Activated T-cell treated with anti-CD3 and anti-CD28 coated beads, Interleukin-2, amount 50 U/mL, for 24 hours (primary cell): Measurements from ENCODE around the gene GGACT.

Source experiments
- DNase-seq: peaks from one replicate; pipeline ENCODE4 v3.0.0-alpha.2; 2020
- H3K27ac Mint-ChIP-seq: 2 replicates; pipeline ENCODE4 v1.8.0; 2020; ENCODE audit warnings: mild to moderate bottlenecking, mixed read lengths
- H3K27me3 Mint-ChIP-seq: 2 replicates; pipeline ENCODE4 v1.8.0; 2020; ENCODE audit warnings: mixed read lengths
- H3K36me3 Mint-ChIP-seq: 2 replicates; pipeline ENCODE4 v1.8.0; 2020; ENCODE audit warnings: low read depth, mixed read lengths
- H3K4me1 Mint-ChIP-seq: 2 replicates; pipeline ENCODE4 v1.8.0; 2020; ENCODE audit warnings: low read depth, mixed read lengths
- H3K4me3 Mint-ChIP-seq: 2 replicates; pipeline ENCODE4 v1.8.0; 2020; ENCODE audit warnings: mild to moderate bottlenecking, moderate library complexity, mixed read lengths
- H3K9me3 Mint-ChIP-seq: 2 replicates; pipeline ENCODE4 v1.8.0; 2020; ENCODE audit warnings: mixed read lengths

The GGACT gene

DNA sequence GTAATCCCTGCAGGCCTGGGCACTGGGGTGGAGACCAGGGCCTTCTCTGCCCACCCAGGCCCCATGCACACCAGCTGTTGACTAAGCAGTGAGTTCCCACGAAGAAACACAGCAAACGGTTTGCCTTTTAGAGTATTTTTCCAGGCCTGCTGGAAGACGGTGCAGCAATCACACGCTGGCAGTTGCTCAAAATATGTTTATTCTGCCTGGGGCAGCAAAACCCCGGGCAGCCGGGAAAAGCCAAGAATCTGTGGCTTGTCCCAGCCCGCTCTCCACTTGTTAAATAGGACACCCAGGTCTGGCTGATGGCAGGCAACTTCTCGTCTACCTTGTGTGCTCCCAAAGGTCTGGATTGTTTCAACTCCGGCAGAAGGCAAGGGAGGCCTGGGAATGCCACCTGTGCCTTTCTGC is 40.8 kb downstream of the GGACT start:
- Mint-ChIP-seq H3K36me3 (no peaks in the 10 kb centered on the region), H3K27ac (no peak overlapping the region), H3K4me3 (no peak overlapping the region), H3K9me3 (no peaks in the 10 kb centered on the region), H3K4me1 (peaks cover 2% of the 10 kb centered on the region), H3K27me3 (no peaks in the 10 kb centered on the region)
- DNase-seq: no peak

DNA sequence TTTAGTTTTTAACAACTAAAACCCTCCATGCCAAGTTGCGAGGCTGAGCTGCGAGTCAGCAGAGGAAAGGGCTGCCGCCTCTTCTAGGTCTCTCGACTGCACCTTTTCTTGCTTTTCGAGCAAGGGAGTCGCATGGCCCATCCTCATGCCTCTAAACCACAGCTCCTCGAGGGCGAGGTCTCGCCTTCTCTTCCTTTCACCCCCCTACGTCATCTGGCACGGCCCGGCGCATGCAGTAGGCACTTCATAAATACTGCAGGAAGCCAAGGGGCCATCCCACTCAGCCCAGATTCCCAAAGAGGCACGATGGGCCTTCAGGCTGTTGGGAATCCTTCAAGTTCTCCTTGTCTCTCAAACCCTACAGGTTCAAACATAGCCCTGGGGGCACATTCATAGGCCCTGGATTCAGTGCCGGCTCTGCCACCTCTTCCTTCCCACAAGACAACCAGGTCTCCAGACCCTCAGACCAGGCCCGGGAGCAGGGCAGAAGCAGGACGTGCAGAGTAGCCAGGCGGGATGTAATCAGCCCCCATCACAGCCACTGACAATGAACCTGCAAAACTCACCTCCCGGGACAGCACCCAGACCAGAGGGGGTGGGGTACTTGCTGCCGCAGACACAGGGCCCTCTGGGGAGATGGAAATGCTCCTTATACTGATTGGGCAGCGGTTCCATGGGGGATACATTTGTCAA is 41.7 kb downstream of the GGACT start:
- Mint-ChIP-seq H3K4me3 (no peak overlapping the region), H3K36me3 (no peaks in the 10 kb centered on the region), H3K9me3 (no peaks in the 10 kb centered on the region), H3K27me3 (no peaks in the 10 kb centered on the region), H3K27ac (no peak overlapping the region), H3K4me1 (peaks cover 6% of the 10 kb centered on the region)
- no peak for DNase-seq

DNA sequence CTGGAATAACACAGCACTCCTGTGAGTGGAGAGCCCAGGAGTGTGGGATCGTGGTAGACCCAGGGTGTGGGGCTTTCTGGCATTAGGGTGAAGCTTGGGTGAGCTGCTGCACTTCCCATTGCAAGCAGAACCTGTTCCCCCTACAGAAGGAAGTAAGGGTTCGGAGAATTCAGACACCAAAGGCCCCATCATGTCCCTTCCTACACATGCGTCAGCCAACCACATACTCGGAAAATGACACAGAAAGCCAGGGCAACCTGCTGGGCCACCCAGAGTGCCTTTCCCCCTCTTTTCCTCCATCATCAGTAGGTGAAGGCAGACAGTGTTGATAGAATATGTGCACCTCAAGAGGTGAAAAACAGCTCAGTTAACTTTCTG is 42.9 kb downstream of the GGACT start:
- Mint-ChIP-seq H3K9me3 (no peaks in the 10 kb centered on the region), H3K27me3 (no peaks in the 10 kb centered on the region), H3K4me3 (no peak overlapping the region), H3K27ac (no peak overlapping the region), H3K4me1 (peaks cover 6% of the 10 kb centered on the region), H3K36me3 (no peaks in the 10 kb centered on the region)
- no peak for DNase-seq

DNA sequence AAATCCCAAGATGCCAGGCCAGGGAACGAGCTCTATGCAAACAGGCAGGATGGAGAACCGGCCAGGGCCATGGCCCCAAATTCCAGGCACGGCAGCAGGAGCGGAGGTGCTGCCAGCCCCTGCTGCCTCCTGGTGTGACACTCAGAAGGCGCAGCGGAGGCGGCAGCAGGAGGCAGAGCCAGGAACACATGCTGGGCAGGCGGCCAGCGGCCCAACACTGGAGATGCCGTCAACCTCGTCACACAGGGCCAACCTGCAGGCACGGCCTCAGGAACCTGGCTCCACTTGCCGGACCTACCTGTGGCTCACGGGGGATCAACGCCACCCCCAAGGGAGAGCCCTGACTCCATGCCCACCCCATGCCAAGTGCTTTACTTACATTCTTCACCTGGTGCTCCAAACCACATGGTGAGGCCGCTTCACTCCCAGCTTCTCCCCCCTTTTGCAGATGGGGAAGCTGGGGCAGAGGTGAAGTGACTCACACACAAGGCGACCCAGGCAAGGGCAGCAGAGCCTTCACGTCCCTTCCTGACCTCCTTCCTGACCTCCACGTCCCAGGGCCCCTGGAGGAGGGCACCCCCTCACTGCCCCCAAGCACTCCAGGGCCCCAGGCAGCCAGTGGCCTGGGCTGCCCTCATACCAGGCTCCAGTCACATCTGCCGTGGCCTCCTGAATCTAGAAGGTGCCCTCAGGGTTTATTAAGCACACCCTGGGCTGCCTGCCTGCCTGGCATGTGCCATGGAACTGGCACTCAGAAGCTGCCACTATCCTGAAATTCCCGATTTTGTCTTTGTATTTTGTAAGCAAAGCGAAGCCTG is 43.5 kb downstream of the GGACT start:
- DNase-seq: no peak
- Mint-ChIP-seq H3K4me3 (no peak overlapping the region), H3K36me3 (no peaks in the 10 kb centered on the region), H3K27me3 (no peaks in the 10 kb centered on the region), H3K9me3 (no peaks in the 10 kb centered on the region), H3K27ac (no peak overlapping the region), H3K4me1 (peaks cover 6% of the 10 kb centered on the region)

DNA sequence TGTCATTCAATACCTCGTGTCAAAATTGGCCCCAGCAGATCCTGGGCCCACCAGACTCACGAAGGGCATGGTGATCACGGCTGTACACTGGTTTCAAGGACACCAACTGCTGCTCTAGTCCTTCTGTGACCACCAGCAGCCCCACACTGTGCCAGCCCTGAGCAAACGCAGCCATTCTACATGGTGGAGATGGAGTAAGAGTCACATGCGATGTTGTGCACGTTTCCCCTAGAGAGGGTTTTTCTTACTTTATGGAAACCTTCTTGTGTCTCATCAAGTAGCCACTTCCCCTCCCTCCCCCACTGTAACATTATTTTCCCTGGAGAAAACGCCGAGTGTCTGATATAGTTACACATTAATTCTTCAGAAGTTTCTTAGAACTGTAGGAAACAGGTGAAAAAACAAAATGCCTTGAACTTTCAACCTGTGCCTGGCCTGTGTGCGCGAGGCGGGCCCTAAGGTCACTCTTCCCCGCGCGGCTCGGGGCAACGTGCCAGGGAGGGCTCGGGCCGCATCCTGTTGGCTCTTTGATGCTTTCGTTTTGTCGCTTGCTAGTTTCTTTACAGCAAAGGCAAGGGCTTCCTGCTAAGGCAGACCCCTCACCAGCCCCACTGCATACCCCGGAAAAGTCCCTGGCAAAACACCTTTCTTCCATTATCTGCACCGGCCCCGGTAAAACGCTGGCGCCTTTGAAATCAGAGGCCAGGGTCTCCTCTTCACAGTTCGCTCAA is 44.6 kb downstream of the GGACT start:
- Mint-ChIP-seq H3K9me3 (no peaks in the 10 kb centered on the region), H3K27me3 (no peaks in the 10 kb centered on the region), H3K4me3 (no peak overlapping the region), H3K4me1 (peaks cover 10% of the 10 kb centered on the region), H3K27ac (no peak overlapping the region), H3K36me3 (no peaks in the 10 kb centered on the region)
- no peak for DNase-seq

DNA sequence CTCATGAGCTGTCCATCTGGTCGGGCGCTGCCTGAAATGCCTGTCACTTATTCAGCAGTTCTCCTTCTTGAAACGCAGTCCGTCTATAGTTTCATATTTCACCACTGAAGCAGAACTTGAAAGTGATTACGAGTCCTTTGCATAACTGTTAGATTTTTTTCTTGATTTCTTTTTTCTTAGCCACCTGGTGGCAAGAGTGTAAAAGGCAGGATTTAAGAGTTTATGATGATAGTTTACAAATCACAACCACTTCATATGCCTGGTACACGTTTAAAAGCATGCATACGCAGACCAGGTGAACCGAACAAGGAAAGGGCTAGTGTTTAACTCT is 45.8 kb downstream of the GGACT start:
- Mint-ChIP-seq H3K4me3 (no peak overlapping the region), H3K36me3 (no peaks in the 10 kb centered on the region), H3K27ac (no peak overlapping the region), H3K9me3 (no peaks in the 10 kb centered on the region), H3K4me1 (peaks cover 23% of the 10 kb centered on the region), H3K27me3 (no peaks in the 10 kb centered on the region)
- no peak for DNase-seq

DNA sequence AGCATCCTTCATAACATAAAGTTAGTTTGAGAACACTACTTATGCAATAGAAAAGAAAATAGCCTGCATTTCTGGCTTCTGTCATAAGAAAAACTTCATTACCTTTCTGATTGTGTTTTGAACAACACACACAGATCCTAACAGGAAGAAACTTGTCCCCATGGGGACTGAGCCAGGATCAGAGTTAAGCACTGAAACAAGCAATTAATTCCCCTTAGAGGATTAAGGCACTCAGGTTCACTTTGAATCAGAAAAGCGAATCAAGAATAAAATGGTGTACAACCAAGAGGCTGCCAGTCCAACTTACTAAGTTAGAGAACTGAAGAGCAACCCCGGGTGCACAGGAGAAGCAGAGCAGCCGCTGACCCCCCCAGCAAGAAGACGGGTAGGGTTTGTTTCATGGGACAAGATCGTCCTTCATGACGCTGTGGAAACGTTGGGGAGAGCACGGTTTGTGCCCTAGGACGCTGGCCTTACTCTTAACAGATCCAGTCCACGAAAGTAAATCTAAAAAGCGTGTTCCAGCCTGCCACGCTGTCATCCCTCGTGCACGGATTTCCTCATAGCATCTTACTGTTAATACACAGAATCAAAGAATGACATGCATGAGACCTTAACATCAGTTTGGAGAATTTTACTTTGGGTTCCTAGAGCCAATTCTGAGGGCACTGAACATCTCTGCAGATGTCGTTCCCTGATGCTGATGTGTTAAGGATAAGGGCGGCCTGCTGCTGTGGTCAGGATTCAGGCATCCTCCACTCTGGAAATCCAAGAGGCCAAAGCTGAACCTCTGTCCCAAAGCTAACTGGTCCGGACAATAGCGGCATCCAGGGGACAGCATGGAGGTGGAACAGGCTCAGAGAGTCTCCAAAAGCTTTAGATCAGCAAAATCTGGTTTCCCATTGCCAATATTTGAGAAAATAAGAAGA is 46.4 kb downstream of the GGACT start:
- Mint-ChIP-seq H3K9me3 (no peaks in the 10 kb centered on the region), H3K27ac (no peak overlapping the region), H3K36me3 (no peaks in the 10 kb centered on the region), H3K4me1 (peaks cover 29% of the 10 kb centered on the region), H3K27me3 (no peaks in the 10 kb centered on the region), H3K4me3 (no peak overlapping the region)
- DNase-seq: no peak

DNA sequence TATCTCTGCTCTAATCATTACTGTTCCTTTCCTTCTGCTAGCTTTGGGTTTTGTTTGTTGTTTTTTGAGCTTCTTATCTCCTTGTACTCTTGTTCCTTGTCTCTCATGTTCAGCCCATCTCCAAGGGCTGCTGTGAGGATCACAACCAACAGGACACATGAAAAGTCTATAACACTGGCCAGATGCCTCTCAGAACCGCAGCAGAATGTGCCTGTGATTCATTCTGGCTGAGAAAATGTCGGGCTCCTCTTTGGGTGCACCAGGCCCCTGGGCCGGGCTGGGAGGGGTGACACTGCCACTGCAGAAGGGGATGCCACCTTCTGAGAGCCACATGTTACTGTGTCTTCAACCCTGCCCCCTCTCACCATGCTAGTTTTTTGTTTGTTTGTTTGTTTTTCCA is 48.0 kb downstream of the GGACT start:
- H3K27ac Mint-ChIP-seq: no peak overlapping the region
- H3K4me3 Mint-ChIP-seq: no peak overlapping the region
- no peaks in the 10 kb centered on the region for H3K36me3 Mint-ChIP-seq
- H3K9me3 Mint-ChIP-seq: no peaks in the 10 kb centered on the region
- H3K27me3 Mint-ChIP-seq: no peaks in the 10 kb centered on the region
- H3K4me1 Mint-ChIP-seq: peaks cover 32% of the 10 kb centered on the region
- DNase-seq: no peak

DNA sequence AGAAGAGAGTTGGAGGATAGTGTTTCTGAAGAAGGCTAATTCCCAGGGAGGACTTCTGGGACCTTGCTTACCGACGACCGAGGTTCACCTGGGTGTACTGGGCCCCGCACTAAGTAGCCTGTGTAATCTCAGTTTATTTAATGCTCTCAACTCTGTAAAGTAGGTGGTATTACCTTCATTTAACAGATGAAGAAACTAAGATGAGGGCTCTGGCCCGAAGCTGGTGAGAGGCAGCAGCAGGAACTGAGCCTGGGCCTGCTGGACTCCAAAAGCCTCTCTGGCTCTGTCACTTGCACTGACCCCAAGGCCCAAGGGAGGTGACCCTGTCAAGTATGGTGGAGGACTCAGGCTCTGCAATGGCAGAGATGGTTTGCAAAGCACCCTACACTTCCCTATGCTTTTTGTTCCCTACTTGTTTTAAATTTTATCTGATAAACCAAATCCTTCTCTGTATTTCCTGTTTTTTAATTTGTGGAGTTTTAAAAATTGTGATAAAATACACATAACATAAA is 50.6 kb downstream of the GGACT start:
- Mint-ChIP-seq H3K27me3 (no peaks in the 10 kb centered on the region), H3K4me3 (no peak overlapping the region), H3K27ac (no peak overlapping the region), H3K36me3 (no peaks in the 10 kb centered on the region), H3K9me3 (no peaks in the 10 kb centered on the region), H3K4me1 (peaks cover 32% of the 10 kb centered on the region)
- no peak for DNase-seq

DNA sequence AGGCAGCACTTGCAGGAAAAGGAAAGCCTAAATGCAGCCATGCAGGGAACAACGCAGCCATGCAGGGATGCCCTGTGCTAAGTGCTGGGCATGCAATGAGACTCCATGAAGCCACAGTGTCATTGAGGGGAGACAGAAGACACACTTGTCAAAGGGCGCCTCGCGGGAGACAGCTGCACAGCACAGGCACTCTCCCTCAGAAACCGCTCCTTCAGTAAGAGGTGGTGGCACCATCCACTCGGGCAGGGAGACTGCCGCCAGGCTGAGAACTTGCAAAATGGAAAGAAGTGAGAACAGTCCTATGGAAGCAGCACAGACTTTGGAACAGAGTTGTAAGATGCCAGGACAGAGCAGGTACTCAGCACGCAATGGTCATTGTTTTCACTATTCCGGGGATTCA is 51.1 kb downstream of the GGACT start:
- DNase-seq: no peak
- H3K4me3 Mint-ChIP-seq: no peak overlapping the region
- H3K9me3 Mint-ChIP-seq: no peaks in the 10 kb centered on the region
- H3K4me1 Mint-ChIP-seq: peaks cover 28% of the 10 kb centered on the region
- no peaks in the 10 kb centered on the region for H3K27me3 Mint-ChIP-seq
- H3K27ac Mint-ChIP-seq: no peak overlapping the region
- H3K36me3 Mint-ChIP-seq: no peaks in the 10 kb centered on the region

DNA sequence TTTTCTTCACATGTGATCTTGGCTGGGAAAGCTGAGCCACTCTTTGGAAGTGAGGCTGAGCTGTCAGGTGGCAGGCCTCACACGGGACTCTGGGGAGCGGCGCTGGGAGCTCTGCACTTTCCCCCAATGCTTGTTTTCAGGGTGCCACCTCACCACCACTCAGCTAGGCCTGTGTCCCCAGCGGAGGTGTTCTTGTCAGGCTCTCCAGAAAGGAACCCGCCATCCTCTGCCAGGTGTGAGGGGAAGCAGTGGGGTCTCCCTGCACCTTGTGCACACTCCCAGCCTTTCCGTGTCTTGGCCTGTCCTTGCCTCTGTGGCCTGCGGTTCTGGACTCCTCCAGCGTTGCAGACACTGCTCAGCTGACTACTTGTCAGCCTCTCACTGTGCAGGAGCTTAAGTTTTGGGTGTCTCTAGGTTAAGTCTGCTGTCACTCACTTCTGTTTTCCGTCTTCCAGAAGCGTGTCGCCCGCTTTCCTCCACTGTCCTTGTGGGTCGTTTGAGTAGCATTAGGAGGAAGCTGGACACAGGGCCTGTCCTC is 51.9 kb downstream of the GGACT start:
- H3K27me3 Mint-ChIP-seq: no peaks in the 10 kb centered on the region
- no peaks in the 10 kb centered on the region for H3K9me3 Mint-ChIP-seq
- no peak for DNase-seq
- H3K36me3 Mint-ChIP-seq: peaks cover under 1% of the 10 kb centered on the region
- no peak overlapping the region for H3K4me3 Mint-ChIP-seq
- H3K27ac Mint-ChIP-seq: no peak overlapping the region
- peaks cover 27% of the 10 kb centered on the region for H3K4me1 Mint-ChIP-seq

DNA sequence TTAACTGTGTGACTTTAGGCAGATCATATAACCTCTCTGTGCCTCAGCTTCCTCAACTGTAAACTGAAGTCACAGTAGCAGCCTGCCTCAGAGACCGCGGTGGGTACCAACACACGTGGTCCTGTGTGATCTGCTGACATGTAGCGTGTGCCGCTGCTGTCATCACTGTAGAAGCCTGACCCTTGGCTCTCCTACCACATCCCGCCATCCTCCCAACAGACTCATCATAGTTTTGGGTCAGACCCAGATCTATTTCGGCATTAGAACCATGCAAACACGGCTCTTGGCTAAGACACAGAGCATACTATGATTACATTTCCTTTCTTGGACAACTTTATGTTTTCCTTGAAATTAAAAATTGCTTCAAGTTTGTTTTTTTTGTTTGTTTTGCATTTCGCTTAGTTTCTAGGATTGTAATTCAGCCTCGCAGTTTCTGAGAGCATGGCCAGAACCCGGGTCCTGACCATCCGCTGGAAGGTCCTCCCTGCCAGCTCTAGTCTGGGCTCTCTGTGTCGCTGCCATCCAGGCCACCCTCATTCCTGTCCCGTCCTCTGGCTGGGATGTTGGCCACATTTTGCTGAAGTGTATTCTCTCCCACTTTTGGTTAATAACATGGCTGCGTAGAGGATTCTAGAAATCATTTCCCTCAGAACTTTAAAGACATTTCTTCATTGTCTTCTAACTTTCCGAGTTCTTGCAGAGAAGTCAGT is 53.0 kb downstream of the GGACT start:
- Mint-ChIP-seq H3K27me3 (no peaks in the 10 kb centered on the region), H3K9me3 (no peaks in the 10 kb centered on the region), H3K27ac (no peak overlapping the region), H3K4me1 (peaks cover 27% of the 10 kb centered on the region), H3K36me3 (peaks cover 5% of the 10 kb centered on the region), H3K4me3 (no peak overlapping the region)
- DNase-seq: no peak

DNA sequence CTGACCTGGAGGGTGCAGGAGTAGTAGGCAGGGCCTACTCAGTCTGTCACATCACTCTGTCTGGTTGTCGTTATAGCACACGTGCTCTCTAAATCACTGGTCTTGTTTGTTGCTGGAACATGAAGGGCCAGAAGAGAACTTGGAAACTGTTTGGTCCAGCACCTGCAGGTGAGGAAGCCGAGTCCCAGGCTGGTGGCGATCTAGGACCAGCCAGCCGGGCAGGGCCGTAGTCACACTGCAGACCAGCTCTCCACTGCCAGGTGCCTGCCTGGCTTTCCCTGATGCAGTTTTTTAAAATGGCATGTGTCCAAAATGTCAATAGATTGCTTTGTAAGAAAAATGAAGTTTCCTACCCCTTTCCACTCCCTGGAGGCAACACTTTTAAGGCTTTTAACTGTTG is 53.7 kb downstream of the GGACT start:
- no peak for DNase-seq
- Mint-ChIP-seq H3K4me1 (peaks cover 27% of the 10 kb centered on the region), H3K4me3 (no peak overlapping the region), H3K36me3 (peaks cover 9% of the 10 kb centered on the region), H3K9me3 (no peaks in the 10 kb centered on the region), H3K27me3 (no peaks in the 10 kb centered on the region), H3K27ac (no peak overlapping the region)
